Measurements from ENCODE around the gene MCRIP1. TPM values are rescaled to one million over a fixed set of nuclear protein-coding genes. Genes with fewer than 3 reads are reported as not detected.

MCRIP1 gene
- total and polyA plus RNA-seq, 2 of the 13 experiments (the other 11 are each of a cell fraction or from before 2014, with no cell fraction given) = 79.7 to 84.9 TPM

GRCh38 chr17:81840826-81841778 lies 8.0 kb upstream of the MCRIP1 start (continued):
- TF ChIP-seq FOXP4 (CRISPR knock-in tag; IDR thresholded peaks at IDR 0.05) (no peak), TOE1 (CRISPR knock-in tag; IDR thresholded peaks at IDR 0.05) (no peak), ZMAT3 (CRISPR knock-in tag; conservative IDR thresholded peaks at IDR 0.05) (no peak), ZNF326 (CRISPR knock-in tag; IDR thresholded peaks at IDR 0.05; ENCODE audit: borderline replicate concordance) (no peak), PBX3 (CRISPR knock-in tag; IDR thresholded peaks at IDR 0.05; ENCODE audit: borderline replicate concordance) (no peak), RCOR2 (CRISPR knock-in tag; IDR thresholded peaks at IDR 0.05) (no peak), POLR2A (IDR thresholded peaks at IDR 0.05; ENCODE audit: insufficient read depth in 1 of 2, low read depth in 2 of 2, low read length in 2 of 2) (no peak), ZBTB10 (CRISPR knock-in tag; IDR thresholded peaks at IDR 0.05; ENCODE audit: borderline replicate concordance) (no peak), ZNF703 (CRISPR knock-in tag; IDR thresholded peaks at IDR 0.05; ENCODE audit: borderline replicate concordance) (no peak), ZNF292 (CRISPR knock-in tag; IDR thresholded peaks at IDR 0.05; ENCODE audit: borderline replicate concordance, low read depth) (no peak)
- TF ChIP-seq, protein P1, sequence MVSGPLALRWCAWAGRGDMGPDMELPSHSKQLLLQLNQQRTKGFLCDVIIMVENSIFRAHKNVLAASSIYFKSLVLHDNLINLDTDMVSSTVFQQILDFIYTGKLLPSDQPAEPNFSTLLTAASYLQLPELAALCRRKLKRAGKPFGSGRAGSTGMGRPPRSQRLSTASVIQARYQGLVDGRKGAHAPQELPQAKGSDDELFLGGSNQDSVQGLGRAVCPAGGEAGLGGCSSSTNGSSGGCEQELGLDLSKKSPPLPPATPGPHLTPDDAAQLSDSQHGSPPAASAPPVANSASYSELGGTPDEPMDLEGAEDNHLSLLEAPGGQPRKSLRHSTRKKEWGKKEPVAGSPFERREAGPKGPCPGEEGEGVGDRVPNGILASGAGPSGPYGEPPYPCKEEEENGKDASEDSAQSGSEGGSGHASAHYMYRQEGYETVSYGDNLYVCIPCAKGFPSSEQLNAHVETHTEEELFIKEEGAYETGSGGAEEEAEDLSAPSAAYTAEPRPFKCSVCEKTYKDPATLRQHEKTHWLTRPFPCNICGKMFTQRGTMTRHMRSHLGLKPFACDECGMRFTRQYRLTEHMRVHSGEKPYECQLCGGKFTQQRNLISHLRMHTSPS (CRISPR knock-in tag; IDR thresholded peaks at IDR 0.05; ENCODE audit: low read depth) = peak; percentile 72
- TF ChIP-seq, protein P2, sequence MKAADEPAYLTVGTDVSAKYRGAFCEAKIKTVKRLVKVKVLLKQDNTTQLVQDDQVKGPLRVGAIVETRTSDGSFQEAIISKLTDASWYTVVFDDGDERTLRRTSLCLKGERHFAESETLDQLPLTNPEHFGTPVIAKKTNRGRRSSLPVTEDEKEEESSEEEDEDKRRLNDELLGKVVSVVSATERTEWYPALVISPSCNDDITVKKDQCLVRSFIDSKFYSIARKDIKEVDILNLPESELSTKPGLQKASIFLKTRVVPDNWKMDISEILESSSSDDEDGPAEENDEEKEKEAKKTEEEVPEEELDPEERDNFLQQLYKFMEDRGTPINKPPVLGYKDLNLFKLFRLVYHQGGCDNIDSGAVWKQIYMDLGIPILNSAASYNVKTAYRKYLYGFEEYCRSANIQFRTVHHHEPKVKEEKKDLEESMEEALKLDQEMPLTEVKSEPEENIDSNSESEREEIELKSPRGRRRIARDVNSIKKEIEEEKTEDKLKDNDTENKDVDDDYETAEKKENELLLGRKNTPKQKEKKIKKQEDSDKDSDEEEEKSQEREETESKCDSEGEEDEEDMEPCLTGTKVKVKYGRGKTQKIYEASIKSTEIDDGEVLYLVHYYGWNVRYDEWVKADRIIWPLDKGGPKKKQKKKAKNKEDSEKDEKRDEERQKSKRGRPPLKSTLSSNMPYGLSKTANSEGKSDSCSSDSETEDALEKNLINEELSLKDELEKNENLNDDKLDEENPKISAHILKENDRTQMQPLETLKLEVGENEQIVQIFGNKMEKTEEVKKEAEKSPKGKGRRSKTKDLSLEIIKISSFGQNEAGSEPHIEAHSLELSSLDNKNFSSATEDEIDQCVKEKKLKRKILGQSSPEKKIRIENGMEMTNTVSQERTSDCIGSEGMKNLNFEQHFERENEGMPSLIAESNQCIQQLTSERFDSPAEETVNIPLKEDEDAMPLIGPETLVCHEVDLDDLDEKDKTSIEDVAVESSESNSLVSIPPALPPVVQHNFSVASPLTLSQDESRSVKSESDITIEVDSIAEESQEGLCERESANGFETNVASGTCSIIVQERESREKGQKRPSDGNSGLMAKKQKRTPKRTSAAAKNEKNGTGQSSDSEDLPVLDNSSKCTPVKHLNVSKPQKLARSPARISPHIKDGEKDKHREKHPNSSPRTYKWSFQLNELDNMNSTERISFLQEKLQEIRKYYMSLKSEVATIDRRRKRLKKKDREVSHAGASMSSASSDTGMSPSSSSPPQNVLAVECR (CRISPR knock-in tag; IDR thresholded peaks at IDR 0.05; ENCODE audit: borderline replicate concordance) = peak; percentile 54
